ENCODE results near the gene AS3MT. TPM values are rescaled to one million over a fixed set of nuclear protein-coding genes. Genes with fewer than 3 reads are reported as not detected.

AS3MT gene
- total and polyA plus RNA-seq, 5 donors from 2014 or later, result 0.37 TPM; not detected in 4

Other genes starting within 250 kb of the AS3MT start
- 73.4 TPM for gene TRIM8, start 225.0 kb upstream of the AS3MT start, total RNA-seq
- 10 to 100 TPM; 30.2 to 38.3 (median 36.4) TPM for gene TRIM8, start 225.0 kb upstream of the AS3MT start, polyA plus RNA-seq
- 2.0 TPM for gene ARL3, start 155.1 kb upstream of the AS3MT start, total RNA-seq
- gene ARL3, start 155.1 kb upstream of the AS3MT start, polyA plus RNA-seq, result 1 to 10 TPM; 2.3 to 3.3 (median 3.0) TPM
- gene SFXN2, start 154.8 kb upstream of the AS3MT start, total RNA-seq, result 9.9 TPM
- gene SFXN2, start 154.8 kb upstream of the AS3MT start, polyA plus RNA-seq, result 10 to 100 TPM in 2 of 4 donors, 1 to 10 TPM in 2; 4.9 to 11.5 (median 8.9) TPM
- 27.7 TPM for gene WBP1L, start 125.5 kb upstream of the AS3MT start, total RNA-seq
- gene WBP1L, start 125.5 kb upstream of the AS3MT start, polyA plus RNA-seq, result 10 to 100 TPM; 26.9 to 38.5 (median 28.3) TPM
- not detected for gene CYP17A1, start 32.1 kb upstream of the AS3MT start, total RNA-seq
- gene CYP17A1, start 32.1 kb upstream of the AS3MT start, polyA plus RNA-seq, result not detected
- 13.6 TPM for gene BORCS7, start 15.2 kb upstream of the AS3MT start, total RNA-seq
- 10 to 100 TPM; 23.8 to 47.9 (median 38.0) TPM for gene BORCS7, start 15.2 kb upstream of the AS3MT start, polyA plus RNA-seq
- 13.3 TPM for gene CNNM2, start 48.8 kb downstream of the AS3MT start, total RNA-seq
- 1 to 10 TPM; 3.5 to 6.9 (median 6.0) TPM for gene CNNM2, start 48.8 kb downstream of the AS3MT start, polyA plus RNA-seq